ENCODE data around the gene NLGN1.

NLGN1 gene

DNA sequence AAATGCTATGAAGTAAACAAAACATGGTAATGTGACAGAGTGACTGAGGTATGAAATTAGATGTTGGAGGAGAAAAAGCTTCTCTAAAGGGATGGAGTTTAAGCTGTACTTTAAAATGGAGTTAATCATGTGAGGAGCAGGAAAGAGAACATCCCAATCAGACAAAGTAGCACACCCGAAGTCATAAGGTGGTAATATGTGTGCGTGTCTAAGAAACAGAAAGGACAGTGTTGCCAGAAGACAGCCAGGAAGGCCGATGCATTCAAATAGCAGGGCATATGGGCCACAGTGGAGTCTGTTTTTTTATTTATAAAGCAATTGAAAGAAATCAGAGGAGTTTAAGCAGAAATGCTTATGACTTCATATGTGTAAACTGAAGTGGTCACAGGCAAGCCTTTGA lies 376.3 kb downstream of the NLGN1 start:
- no peak for DNase-seq

GRCh38 chr3:173774294-173774693 lies 376.8 kb downstream of the NLGN1 start:
- DNase-seq = no peak

DNA sequence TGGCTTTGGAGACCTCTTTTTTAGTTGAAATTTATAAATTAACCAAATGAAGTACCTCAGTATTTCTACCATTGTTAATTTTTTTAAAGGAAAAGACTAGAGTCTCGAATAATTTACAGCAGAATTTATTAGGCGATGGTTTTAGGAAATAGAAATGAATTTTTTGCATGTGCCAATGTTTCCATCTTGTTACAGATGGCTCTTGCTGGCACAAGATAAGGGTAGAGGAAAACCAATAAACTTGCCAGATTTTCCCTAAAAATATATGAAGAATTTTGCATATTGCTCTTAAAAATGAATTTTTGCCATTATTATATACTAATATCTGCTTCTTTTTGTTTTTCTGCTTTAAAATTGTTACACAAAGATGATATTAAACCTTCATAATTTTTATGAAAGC lies 380.7 kb downstream of the NLGN1 start:
- no peak for DNase-seq

GRCh38 chr3:173780067-173780466 lies 382.5 kb downstream of the NLGN1 start:
- DNase-seq = no peak

DNA sequence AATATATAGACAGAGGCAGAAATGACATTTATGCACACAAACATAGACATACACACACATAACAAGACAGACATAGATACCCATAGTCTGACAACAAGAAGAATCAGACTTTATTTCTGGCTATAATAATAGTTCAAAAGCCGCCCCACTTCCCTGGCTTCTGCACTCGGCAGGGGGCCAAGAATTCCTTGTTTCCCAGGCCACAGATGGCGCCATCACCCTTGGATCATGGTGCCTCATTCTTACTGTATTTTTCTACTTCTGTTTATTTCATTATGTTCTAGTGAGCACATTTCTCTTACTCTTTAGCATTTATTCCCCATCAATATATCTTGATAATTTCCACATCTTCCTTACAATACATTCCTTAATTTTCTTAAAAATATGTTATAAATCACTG lies 387.5 kb downstream of the NLGN1 start:
- DNase-seq = no peak

- no peak for DNase-seq
Observed at GRCh38 chr3:173789530-173790162, 392.1 kb downstream of the NLGN1 start.

DNA sequence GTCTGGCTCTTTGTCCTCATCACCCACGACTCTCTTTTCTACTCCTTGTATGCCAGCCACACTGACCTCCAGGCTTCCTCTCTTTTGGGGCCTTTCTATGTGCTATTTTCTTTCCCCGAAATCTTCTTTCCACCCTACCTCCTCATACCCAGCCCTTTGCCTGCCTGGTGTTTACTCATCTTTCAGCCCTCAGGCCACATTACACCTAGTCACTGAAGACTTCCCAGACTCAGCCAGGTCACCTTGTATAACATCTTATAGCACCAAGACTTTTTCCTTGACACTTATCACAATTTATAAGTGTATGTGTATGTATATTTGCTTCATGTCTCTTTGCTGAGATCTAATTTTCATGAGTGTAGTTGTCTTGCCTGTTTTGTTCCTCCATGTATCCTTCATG lies 396.4 kb downstream of the NLGN1 start:
- DNase-seq = no peak

DNA sequence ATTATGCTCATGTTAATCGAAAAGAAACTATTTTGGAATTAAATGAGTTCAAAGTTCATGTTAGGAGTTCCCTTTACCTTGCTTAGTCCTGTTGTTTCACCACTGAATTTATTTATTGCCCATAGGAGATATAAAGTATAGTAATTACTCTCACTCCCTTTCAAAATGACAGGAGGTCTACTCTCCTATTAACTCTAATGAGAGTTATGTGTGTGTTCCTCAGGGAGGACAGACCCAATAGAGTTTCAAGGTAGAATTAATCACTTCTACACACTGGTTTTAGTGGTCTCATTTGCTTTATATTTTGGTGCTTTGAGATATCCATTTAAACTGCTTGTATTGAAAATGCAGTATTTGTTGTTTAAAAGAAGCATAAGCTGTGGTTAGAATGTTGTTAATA lies 398.9 kb downstream of the NLGN1 start:
- DNase-seq = no peak

- DNase-seq = no peak
Observed at GRCh38 chr3:173796890-173797289, 399.3 kb downstream of the NLGN1 start.

DNA sequence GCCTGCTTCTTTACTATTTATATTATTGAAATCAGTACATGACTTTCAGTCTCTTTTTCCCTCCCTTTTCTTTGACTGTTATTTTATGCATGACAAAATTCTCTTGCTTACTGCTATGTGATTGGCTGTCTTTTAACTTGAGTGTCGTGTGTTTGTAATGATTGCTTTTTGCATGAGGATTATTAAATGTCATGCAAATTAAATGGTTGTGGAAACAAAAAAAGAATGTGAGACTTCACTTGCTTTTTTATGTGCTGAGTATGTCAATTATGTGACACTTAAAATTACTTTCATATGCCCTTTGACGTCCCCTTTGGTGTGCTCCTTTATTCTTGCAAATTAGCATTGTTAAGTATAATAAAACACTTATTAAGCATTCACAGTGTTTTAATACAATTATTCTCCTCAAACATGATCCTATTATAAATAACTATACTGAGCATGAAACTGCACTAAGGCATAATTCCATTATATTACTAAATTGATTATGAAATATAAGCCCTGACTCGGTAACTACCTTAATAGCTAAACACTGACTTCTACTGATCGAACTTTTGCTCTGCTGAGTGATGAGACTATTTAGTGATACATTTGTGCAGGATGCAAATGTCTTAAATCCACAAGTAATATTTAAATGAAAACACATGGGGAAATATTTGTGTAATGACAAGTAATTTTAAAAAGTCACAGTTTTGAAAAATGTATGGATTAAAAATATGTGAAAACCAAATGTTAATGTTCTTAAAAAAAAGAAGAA lies 401.7 kb downstream of the NLGN1 start:
- DNase-seq = no peak

GRCh38 chr3:173800154-173800553 lies 402.6 kb downstream of the NLGN1 start:
- DNase-seq = no peak

DNA sequence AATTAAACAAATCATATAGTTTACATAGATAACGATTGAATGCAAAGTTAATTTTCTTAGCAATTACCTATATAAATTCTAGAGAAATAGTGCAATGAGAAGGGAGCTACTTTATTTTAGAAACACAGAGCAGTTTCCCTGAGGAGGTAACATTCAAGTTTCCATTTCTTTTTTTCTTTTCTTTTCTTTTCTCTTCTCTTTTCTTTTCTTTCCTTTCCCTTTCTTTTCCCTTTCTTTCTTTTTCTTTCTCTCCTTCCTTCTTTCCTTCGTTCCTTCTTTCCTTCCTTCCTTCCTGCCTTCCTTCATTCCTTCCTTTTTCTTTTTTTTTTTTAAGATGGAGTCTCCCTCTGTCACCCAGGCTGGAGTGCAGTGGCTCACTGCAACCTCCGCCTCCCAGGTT lies 417.3 kb downstream of the NLGN1 start:
- DNase-seq = no peak

DNA sequence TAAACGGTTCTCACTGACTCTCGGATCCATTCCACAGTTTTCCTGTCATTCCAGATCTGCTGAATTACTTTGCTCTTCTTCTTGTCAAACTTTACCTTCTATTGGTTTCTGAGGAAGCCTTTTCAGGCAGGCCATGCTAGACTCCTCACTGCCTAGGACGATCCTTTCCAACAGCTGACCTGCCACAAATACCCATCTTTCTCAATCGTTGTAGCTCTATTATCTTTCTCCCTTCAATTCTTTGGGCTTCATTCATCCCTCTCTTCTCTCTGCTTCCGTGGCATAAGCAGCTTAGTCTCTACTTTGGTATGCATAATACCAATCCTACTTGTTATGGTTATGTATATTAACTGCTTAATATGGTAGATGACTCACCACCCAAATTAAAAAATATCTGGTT lies 421.8 kb downstream of the NLGN1 start:
- no peak for DNase-seq

- no peak for DNase-seq
Observed at GRCh38 chr3:173823911-173824460, 426.4 kb downstream of the NLGN1 start.

DNA sequence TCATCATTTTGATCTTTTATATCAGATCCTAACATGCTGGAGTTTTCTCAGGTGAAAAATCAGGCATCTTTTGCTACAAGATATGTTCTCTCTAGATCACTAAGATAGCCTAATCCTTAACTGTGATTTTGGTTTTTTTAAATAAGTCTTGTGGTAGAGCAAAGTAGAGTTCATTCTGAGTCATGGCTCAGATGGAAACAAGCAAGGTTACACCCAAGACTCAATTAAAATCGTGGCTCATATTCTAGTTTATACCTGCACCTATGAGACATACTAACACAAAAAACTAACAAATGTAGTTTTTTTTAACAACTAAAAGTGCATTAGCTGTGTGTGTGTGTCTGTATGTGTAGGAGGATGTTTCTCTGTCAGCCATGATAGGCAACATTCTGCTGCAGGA lies 428.2 kb downstream of the NLGN1 start:
- no peak for DNase-seq

GRCh38 chr3:173826416-173826815 lies 428.9 kb downstream of the NLGN1 start:
- no peak for DNase-seq

GRCh38 chr3:173826901-173827609 lies 429.5 kb downstream of the NLGN1 start:
- no peak for DNase-seq

GRCh38 chr3:173838644-173839043 lies 441.1 kb downstream of the NLGN1 start:
- DNase-seq = no peak

DNA sequence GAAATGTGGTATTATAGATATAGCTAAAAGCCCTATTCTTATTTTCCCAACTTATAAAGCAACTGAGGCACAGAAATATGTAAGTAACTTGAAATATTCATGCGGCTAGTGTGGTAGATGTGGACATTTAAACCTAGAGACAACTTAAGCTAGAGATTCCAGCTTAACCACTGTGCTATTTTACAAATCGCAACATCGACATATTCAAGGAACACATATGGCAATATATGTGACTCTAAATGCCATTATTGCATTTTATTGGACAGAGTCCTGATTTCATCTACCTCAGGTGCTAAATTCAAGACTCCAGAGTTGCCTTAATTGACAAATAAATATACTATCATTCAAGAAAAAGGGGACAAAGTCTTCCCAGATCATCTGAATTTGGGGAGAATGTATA lies 442.3 kb downstream of the NLGN1 start:
- no peak for DNase-seq

GRCh38 chr3:173841334-173841733 lies 443.8 kb downstream of the NLGN1 start:
- DNase-seq = no peak

- DNase-seq = no peak
Observed at GRCh38 chr3:173843060-173843459, 445.5 kb downstream of the NLGN1 start.

- no peak for DNase-seq
Observed at GRCh38 chr3:173846584-173846983, 449.0 kb downstream of the NLGN1 start.

DNA sequence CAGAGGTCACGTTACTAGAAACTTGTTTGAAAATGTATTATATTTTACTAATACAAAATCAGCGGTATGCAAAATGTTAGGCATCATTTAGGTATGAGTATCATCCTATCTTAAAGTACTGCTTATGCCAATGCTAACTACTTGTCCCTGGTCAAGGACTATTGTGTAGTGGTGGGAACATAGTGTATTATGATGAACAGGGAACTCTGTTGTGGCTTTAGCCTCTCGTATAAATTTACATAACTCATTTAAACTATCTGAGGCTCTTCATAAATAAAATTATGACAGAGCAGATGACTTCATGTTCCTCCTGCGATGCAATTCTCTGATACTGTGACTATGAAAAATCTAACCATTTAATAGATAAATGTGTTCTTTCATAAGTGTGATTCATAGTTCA lies 451.9 kb downstream of the NLGN1 start:
- DNase-seq = no peak

DNA sequence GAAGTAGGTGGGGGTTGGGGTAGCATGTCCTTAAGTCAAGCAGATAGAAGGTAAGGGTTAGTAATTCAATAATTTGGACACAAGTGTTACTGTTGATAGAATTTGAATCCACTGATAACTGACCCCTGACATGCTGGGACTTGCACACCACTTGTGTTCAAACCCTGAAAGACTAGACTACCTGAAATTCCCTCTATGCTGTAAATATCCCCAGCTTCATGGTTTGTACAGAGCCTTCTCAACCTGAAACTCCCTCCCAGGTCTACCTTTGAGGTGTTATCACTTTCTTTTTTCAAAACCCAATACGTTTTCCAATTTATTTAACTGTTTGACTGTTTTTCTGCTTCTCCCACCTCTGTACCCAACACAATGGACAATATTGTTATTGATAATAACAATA lies 459.6 kb downstream of the NLGN1 start:
- no peak for DNase-seq

All from stimulated activated CD4-positive, alpha-beta T cell treated with anti-CD3 and anti-CD28 coated beads, Interleukin-1b, Interleukin-23, amount 100 ng/mL, for 48 hours (primary cell).